ENCODE results near the gene ADCYAP1R1. TPM values are rescaled to one million over a fixed set of nuclear protein-coding genes. Genes with fewer than 3 reads are reported as not detected.

Gene ADCYAP1R1
- polyA plus RNA-seq, 4 donors, result under 0.01 to 4.4 (median 0.84) TPM; not detected in 1

DNA sequence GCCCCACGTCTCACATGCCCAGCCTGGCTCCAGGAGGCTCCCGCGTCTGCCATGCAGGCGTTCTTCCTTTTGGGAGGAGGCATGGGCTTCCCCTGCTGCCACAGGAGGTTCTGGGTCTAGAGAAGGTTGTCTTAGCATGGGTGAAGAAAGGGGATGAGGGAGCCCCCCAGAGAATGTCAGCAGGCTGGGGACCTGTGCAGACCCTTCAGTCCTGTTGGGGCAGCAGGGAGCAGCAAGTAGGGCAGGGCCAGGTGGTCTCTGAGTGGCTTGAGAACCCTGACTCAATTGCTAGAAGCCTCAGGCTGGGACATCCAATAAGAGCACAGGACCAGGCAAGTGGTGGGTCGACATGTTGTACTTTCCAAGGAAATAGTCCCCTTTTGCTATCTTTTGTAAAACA is 34.4 kb upstream of the ADCYAP1R1 start:
- no peak for FAIRE-seq
- no peak overlapping the region for H3K4me3 ChIP-seq (ENCODE audit: low read depth in 1 of 3, low read length in 3 of 3)
- no peak overlapping the region for H3K27ac ChIP-seq (ENCODE audit: low read depth in 1 of 3, low read length in 2 of 3)
- H3K36me3 ChIP-seq (ENCODE audit: control insufficient read depth in 3 of 3, insufficient read depth in 2 of 3, low read depth in 1 of 3, low read length in 3 of 3), result no peaks in the 10 kb centered on the region
- 76 to 88% (median 85%) methylated on average over 5 of the region's 5 CpGs for whole genome bisulfite sequencing, 3 donors
- H3K4me1 ChIP-seq (ENCODE audit: control insufficient read depth in 3 of 3, insufficient read depth in 2 of 3, low read depth in 1 of 3, low read length in 2 of 3), result no peaks in the 10 kb centered on the region
- H3K9me3 ChIP-seq (ENCODE audit: control insufficient read depth in 2 of 2, insufficient read depth in 1 of 2, low read depth in 1 of 2, low read length in 1 of 2), result no peaks in the 10 kb centered on the region
- peaks cover 0 to 4% (median 0%) of the 10 kb centered on the region in 3 donors for H3K27me3 ChIP-seq (ENCODE audit: control insufficient read depth in 3 of 3, insufficient read depth in 3 of 3, low read length in 3 of 3)
- DNase-seq, result no peak

DNA sequence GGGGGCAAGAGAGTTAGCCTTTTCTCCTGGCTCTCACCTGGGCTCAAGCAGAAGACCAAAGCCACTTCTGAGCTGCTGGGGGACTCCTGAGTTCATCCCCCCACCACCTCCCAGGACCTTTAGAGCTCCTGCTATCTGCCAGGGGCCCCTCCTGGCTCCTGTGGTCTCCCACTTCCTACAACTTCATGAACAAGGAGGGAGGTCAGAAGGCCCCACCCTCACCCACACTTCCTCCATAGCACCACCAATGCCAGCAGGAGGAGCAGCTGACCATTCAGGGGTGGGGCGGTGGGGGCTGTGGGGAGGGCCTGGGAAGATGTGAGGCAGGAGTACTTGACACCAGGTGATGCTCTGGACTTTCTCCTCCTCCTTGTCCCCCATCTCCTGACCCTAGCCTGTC is 32.6 kb upstream of the ADCYAP1R1 start:
- FAIRE-seq, result no peak
- DNase-seq, result no peak
- H3K27ac ChIP-seq (ENCODE audit: low read depth in 1 of 3, low read length in 2 of 3), result no peak overlapping the region
- 75 to 88% (median 88%) methylated on average over 1 of the region's 1 CpG for WGBS, 3 donors
- H3K4me1 ChIP-seq (ENCODE audit: control insufficient read depth in 3 of 3, insufficient read depth in 2 of 3, low read depth in 1 of 3, low read length in 2 of 3), result no peaks in the 10 kb centered on the region
- no peaks in the 10 kb centered on the region for H3K36me3 ChIP-seq (ENCODE audit: control insufficient read depth in 3 of 3, insufficient read depth in 2 of 3, low read depth in 1 of 3, low read length in 3 of 3)
- H3K27me3 ChIP-seq (ENCODE audit: control insufficient read depth in 3 of 3, insufficient read depth in 3 of 3, low read length in 3 of 3), result no peaks in the 10 kb centered on the region
- no peak overlapping the region for H3K4me3 ChIP-seq (ENCODE audit: low read depth in 1 of 3, low read length in 3 of 3)
- no peaks in the 10 kb centered on the region for H3K9me3 ChIP-seq (ENCODE audit: control insufficient read depth in 2 of 2, insufficient read depth in 1 of 2, low read depth in 1 of 2, low read length in 1 of 2)

DNA sequence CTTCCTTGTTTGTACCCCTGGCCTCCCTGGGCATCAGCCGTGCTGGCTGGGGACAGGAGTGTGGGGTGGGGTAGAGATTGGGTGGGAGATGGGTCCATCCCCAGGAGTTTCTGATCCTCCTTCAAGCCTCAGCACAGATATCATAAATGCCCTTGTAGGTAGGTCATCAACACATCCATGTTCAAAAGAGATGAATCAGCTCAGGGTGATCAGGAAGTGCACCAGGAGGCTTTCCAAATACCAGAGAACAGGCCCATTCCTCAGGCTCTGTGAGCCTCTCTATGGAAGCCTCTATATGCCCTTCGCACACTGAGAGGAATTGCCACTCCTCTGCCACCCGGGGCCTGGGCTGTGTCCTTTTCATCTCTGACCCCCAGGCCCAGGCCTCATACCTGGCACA is 31.9 kb upstream of the ADCYAP1R1 start:
- no peak overlapping the region for H3K4me3 ChIP-seq (ENCODE audit: low read depth in 1 of 3, low read length in 3 of 3)
- 68 to 87% (median 82%) methylated on average over 2 to 3 of the region's 3 CpGs for WGBS, 3 donors
- no peaks in the 10 kb centered on the region for H3K4me1 ChIP-seq (ENCODE audit: control insufficient read depth in 3 of 3, insufficient read depth in 2 of 3, low read depth in 1 of 3, low read length in 2 of 3)
- H3K36me3 ChIP-seq (ENCODE audit: control insufficient read depth in 3 of 3, insufficient read depth in 2 of 3, low read depth in 1 of 3, low read length in 3 of 3), result no peaks in the 10 kb centered on the region
- no peaks in the 10 kb centered on the region for H3K9me3 ChIP-seq (ENCODE audit: control insufficient read depth in 2 of 2, insufficient read depth in 1 of 2, low read depth in 1 of 2, low read length in 1 of 2)
- H3K27ac ChIP-seq (ENCODE audit: low read depth in 1 of 3, low read length in 2 of 3), result no peak overlapping the region
- H3K27me3 ChIP-seq (ENCODE audit: control insufficient read depth in 3 of 3, insufficient read depth in 3 of 3, low read length in 3 of 3), result no peaks in the 10 kb centered on the region
- FAIRE-seq (no peak), DNase-seq (no peak)

DNA sequence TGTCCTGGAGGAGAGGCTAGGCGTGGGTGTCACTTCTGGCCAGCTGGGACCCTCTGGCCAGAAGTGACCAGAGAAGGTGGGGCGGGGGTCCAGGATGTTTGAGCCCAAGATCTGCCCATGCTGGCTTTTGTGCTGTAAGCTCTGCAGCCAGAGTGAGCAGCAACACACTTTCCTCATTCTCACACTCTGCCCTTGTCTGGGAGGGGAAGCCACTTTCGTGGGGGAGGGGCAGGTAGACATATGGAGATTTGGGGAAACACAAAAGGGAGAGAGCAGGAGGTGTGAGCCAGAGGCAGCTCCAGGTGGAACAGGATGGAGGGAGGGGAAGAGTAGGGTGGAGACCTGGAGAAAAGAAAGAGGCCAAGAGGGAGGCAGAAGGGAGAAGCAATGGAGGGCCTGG is 31.5 kb upstream of the ADCYAP1R1 start:
- no peaks in the 10 kb centered on the region for H3K4me1 ChIP-seq (ENCODE audit: control insufficient read depth in 3 of 3, insufficient read depth in 2 of 3, low read depth in 1 of 3, low read length in 2 of 3)
- H3K27ac ChIP-seq (ENCODE audit: low read depth in 1 of 3, low read length in 2 of 3), result no peak overlapping the region
- FAIRE-seq (no peak), DNase-seq (no peak)
- no peaks in the 10 kb centered on the region for H3K9me3 ChIP-seq (ENCODE audit: control insufficient read depth in 2 of 2, insufficient read depth in 1 of 2, low read depth in 1 of 2, low read length in 1 of 2)
- no peak overlapping the region for H3K4me3 ChIP-seq (ENCODE audit: low read depth in 1 of 3, low read length in 3 of 3)
- WGBS, 3 donors, result 50 to 68% (median 62%) methylated on average over 3 of the region's 3 CpGs
- no peaks in the 10 kb centered on the region for H3K36me3 ChIP-seq (ENCODE audit: control insufficient read depth in 3 of 3, insufficient read depth in 2 of 3, low read depth in 1 of 3, low read length in 3 of 3)
- H3K27me3 ChIP-seq (ENCODE audit: control insufficient read depth in 3 of 3, insufficient read depth in 3 of 3, low read length in 3 of 3), result no peaks in the 10 kb centered on the region

DNA sequence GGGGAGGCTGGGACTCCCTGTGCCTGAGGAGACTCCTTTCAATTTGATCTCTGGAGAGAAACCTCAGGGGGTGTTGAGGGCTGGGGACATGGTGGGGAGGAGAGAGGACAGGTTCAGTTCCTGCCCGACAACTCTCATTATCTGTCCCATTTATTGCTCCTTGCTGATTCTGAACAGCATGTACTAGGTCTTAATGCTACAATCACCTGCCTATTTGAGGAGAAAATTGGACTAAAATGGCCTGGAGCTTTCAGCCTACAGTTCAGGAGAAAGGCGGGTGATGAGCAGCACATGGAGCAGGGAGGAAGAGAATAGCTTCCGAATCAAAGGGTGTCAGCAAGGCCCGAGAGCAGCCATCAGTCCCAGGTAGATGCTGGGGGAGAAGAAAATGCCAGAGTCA is 30.0 kb upstream of the ADCYAP1R1 start:
- no peak overlapping the region for H3K27ac ChIP-seq (ENCODE audit: low read depth in 1 of 3, low read length in 2 of 3)
- no peak overlapping the region for H3K4me3 ChIP-seq (ENCODE audit: low read depth in 1 of 3, low read length in 3 of 3)
- FAIRE-seq, result no peak
- no peaks in the 10 kb centered on the region for H3K9me3 ChIP-seq (ENCODE audit: control insufficient read depth in 2 of 2, insufficient read depth in 1 of 2, low read depth in 1 of 2, low read length in 1 of 2)
- WGBS, 3 donors, result 68 to 83% (median 78%) methylated on average over 4 of the region's 4 CpGs
- H3K36me3 ChIP-seq (ENCODE audit: control insufficient read depth in 3 of 3, insufficient read depth in 2 of 3, low read depth in 1 of 3, low read length in 3 of 3), result no peaks in the 10 kb centered on the region
- DNase-seq, result no peak
- H3K27me3 ChIP-seq (ENCODE audit: control insufficient read depth in 3 of 3, insufficient read depth in 3 of 3, low read length in 3 of 3), result no peaks in the 10 kb centered on the region
- peaks cover 0 to 4% (median 0%) of the 10 kb centered on the region in 3 donors for H3K4me1 ChIP-seq (ENCODE audit: control insufficient read depth in 3 of 3, insufficient read depth in 2 of 3, low read depth in 1 of 3, low read length in 2 of 3)

DNA sequence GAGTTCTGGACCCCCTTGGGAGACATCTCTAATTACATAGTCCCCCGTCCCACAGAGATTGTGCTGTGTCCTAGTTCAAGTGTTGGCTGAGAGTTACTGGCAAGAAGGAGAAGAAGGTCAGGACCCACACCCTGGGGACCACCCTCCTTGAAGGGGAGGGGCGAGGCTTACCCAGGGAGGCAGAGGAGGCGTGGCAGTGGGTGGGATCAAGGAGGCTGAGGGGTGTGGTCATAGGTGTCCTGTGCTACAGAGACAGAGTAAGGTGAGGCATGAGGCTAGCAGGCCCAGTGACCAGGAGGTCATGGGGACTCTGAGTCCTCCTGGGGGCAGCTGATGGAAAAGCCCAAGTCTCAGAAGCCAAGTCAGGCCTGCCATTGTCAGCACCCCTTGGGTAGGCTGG is 29.4 kb upstream of the ADCYAP1R1 start:
- Histone ChIP-seq H3K9me3 (ENCODE audit: control insufficient read depth in 2 of 2, insufficient read depth in 1 of 2, low read depth in 1 of 2, low read length in 1 of 2) (no peaks in the 10 kb centered on the region), H3K36me3 (ENCODE audit: control insufficient read depth in 3 of 3, insufficient read depth in 2 of 3, low read depth in 1 of 3, low read length in 3 of 3) (no peaks in the 10 kb centered on the region), H3K4me1 (ENCODE audit: control insufficient read depth in 3 of 3, insufficient read depth in 2 of 3, low read depth in 1 of 3, low read length in 2 of 3) (peaks cover 0 to 5% (median 0%) of the 10 kb centered on the region in 3 donors), H3K27me3 (ENCODE audit: control insufficient read depth in 3 of 3, insufficient read depth in 3 of 3, low read length in 3 of 3) (no peaks in the 10 kb centered on the region), H3K27ac (ENCODE audit: low read depth in 1 of 3, low read length in 2 of 3) (no peak overlapping the region), H3K4me3 (ENCODE audit: low read depth in 1 of 3, low read length in 3 of 3) (no peak overlapping the region)
- 57 to 81% (median 62%) methylated on average over 3 of the region's 3 CpGs for WGBS, 3 donors
- DNase-seq (no peak), FAIRE-seq (no peak)

DNA sequence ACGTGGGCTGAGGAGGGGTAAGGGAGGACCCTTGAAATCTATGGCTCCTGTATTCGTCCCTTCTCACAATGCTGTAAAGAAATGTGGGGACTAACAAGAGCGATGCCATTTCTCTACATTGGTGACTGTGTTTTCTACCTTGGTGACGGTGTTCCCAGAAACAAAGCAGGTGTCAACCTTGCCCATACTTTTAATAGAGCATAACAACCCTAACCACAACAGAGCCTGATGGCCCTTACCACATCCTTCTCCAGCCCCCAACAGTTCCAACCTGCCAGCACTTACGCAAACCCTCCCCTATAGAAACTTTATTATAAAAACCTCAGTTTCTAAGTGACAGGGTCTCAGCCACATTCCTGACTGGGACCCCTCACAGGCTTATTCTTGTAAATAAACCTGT is 28.2 kb upstream of the ADCYAP1R1 start:
- no peak overlapping the region for H3K4me3 ChIP-seq (ENCODE audit: low read depth in 1 of 3, low read length in 3 of 3)
- H3K9me3 ChIP-seq (ENCODE audit: control insufficient read depth in 2 of 2, insufficient read depth in 1 of 2, low read depth in 1 of 2, low read length in 1 of 2), result no peaks in the 10 kb centered on the region
- WGBS, 3 donors, result 78 to 90% (median 80%) methylated on average over 5 of the region's 5 CpGs
- H3K27ac ChIP-seq (ENCODE audit: low read depth in 1 of 3, low read length in 2 of 3), result no peak overlapping the region
- DNase-seq (no peak), FAIRE-seq (no peak)
- H3K36me3 ChIP-seq (ENCODE audit: control insufficient read depth in 3 of 3, insufficient read depth in 2 of 3, low read depth in 1 of 3, low read length in 3 of 3), result no peaks in the 10 kb centered on the region
- no peaks in the 10 kb centered on the region for H3K27me3 ChIP-seq (ENCODE audit: control insufficient read depth in 3 of 3, insufficient read depth in 3 of 3, low read length in 3 of 3)
- H3K4me1 ChIP-seq (ENCODE audit: control insufficient read depth in 3 of 3, insufficient read depth in 2 of 3, low read depth in 1 of 3, low read length in 2 of 3), result peaks cover 0 to 5% (median 0%) of the 10 kb centered on the region in 3 donors

DNA sequence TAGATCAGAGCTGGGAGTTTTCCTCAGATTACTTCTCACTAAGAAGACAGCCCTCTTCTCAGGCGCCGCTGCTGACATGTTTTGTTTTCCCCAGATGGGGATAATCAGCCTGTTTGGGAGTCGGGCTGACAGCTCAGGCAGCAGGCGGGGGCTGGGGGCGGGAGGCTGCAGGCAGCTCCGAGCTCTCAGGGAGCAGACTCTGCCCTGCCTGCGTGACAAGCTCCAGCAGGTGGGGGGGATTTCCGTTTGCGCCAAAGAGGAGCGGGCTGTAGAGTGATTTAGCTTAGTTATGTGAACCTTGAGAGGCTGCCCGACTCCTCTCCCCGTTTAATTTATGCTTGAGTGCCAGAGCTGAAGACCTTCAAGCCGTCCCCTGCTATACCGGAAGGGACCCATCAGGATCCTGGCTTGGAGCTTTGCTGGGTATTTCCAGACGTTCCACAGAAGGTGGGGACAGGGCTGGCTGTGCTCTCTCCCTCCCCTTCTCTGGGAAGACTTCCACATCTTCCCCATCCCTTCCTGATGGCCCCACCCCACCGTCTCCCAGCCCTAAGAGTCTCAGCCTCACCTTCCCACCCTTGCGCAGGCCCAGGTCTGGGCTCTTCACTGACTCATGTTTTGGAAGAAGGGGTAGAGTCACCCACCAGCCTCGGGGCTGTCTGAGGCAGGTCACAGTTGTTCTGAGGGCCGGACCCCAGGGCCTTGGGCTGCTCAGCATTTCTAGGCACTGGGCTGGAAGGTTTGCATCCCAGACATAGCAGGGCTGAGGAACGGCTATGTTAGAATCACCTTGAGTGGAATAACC is 24.7 kb upstream of the ADCYAP1R1 start:
- H3K27ac ChIP-seq (ENCODE audit: low read depth in 1 of 3, low read length in 2 of 3), result peak overlapping the region in 1 of 3 donors; percentile 51
- FAIRE-seq (no peak), DNase-seq (peak in 1 of 2 donors; percentile 53)

DNA sequence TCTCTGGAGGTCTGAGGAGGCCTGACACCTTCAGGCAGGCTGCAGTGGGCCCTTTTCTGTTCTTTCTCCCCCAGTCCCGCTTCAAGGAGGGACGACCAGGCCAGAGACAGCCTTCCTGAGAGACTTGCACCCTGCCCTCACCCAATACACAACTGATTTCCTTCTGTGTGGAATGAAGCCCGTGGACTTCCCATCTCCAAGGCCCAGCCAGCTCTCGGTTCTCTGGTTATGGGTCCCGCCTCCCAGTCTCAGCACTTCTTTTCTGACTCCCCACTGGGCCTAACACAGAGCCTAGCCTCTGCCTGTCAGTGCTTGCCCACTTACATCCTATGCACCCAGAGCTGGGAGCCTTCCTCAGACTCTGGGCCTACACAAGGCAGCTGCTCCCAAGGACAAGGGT is 24.1 kb upstream of the ADCYAP1R1 start:
- Histone ChIP-seq H3K4me3 (ENCODE audit: low read depth in 1 of 3, low read length in 3 of 3) (no peak overlapping the region), H3K36me3 (ENCODE audit: control insufficient read depth in 3 of 3, insufficient read depth in 2 of 3, low read depth in 1 of 3, low read length in 3 of 3) (no peaks in the 10 kb centered on the region), H3K9me3 (ENCODE audit: control insufficient read depth in 2 of 2, insufficient read depth in 1 of 2, low read depth in 1 of 2, low read length in 1 of 2) (no peaks in the 10 kb centered on the region), H3K27ac (ENCODE audit: low read depth in 1 of 3, low read length in 2 of 3) (peak overlapping the region in 1 of 3 donors; percentile 51), H3K4me1 (ENCODE audit: control insufficient read depth in 3 of 3, insufficient read depth in 2 of 3, low read depth in 1 of 3, low read length in 2 of 3) (peaks cover 0 to 5% (median 0%) of the 10 kb centered on the region in 3 donors), H3K27me3 (ENCODE audit: control insufficient read depth in 3 of 3, insufficient read depth in 3 of 3, low read length in 3 of 3) (peaks cover 0 to 2% (median 0%) of the 10 kb centered on the region in 3 donors)
- DNase-seq, result no peak
- WGBS, 3 donors, result 83 to 94% (median 92%) methylated on average over 5 of the region's 5 CpGs
- no peak for FAIRE-seq

More for the DNA sequence above, 24.7 kb upstream of the ADCYAP1R1 start:
- H3K4me1 ChIP-seq (ENCODE audit: control insufficient read depth in 3 of 3, insufficient read depth in 2 of 3, low read depth in 1 of 3, low read length in 2 of 3), result peaks cover 0 to 5% (median 0%) of the 10 kb centered on the region in 3 donors
- no peaks in the 10 kb centered on the region for H3K36me3 ChIP-seq (ENCODE audit: control insufficient read depth in 3 of 3, insufficient read depth in 2 of 3, low read depth in 1 of 3, low read length in 3 of 3)
- WGBS, 3 donors, result 29 to 47% (median 42%) methylated on average over 20 of the region's 20 CpGs
- H3K9me3 ChIP-seq (ENCODE audit: control insufficient read depth in 2 of 2, insufficient read depth in 1 of 2, low read depth in 1 of 2, low read length in 1 of 2), result no peaks in the 10 kb centered on the region
- peaks cover 0 to 2% (median 0%) of the 10 kb centered on the region in 3 donors for H3K27me3 ChIP-seq (ENCODE audit: control insufficient read depth in 3 of 3, insufficient read depth in 3 of 3, low read length in 3 of 3)
- H3K4me3 ChIP-seq (ENCODE audit: low read depth in 1 of 3, low read length in 3 of 3), result no peak overlapping the region

Data from small intestine (tissue), 7 donors.